GM12891 (cell line): ENCODE measurements around the gene KLHL11.
A peak's percentile ranks its signal among the peaks of the same experiment; 100 is the strongest.

Experiments used
- DNase-seq: peaks from one replicate; pipeline ENCODE4 v3.0.0; 2011; ENCODE audit warnings: low spot score; ENCODE audit not compliant: insufficient read length
- FAIRE-seq: peaks from 2 replicates; lab custom pipeline; 2011; peaks lifted over from hg19 to GRCh38; lab: Jason Lieb, UNC
- PAX5 ChIP-seq: IDR thresholded peaks from 2 replicates; pipeline ENCODE4 v1.6.1; 2011; ENCODE audit warnings: low read length, moderate library complexity, mild to moderate bottlenecking; ENCODE audit not compliant: insufficient read depth, severe bottlenecking
- POLR2A ChIP-seq: IDR thresholded peaks from 2 replicates; pipeline ENCODE4 v1.6.1; 2011; ENCODE audit warnings: low read depth, low read length, control low read depth
- POLR2AphosphoS5 ChIP-seq: IDR thresholded peaks from 2 replicates; pipeline ENCODE4 v1.6.1; 2011; ENCODE audit warnings: low read depth, low read length, control low read depth
- POU2F2 ChIP-seq: IDR thresholded peaks from 2 replicates; pipeline ENCODE4 v1.6.1; 2011; ENCODE audit warnings: low read depth, mild to moderate bottlenecking, control low read depth, low read length, moderate library complexity
- SPI1 ChIP-seq: IDR thresholded peaks from 2 replicates; pipeline ENCODE4 v1.6.1; 2011; ENCODE audit warnings: low read depth, low read length, control low read depth
- TAF1 ChIP-seq: IDR thresholded peaks from 2 replicates; pipeline ENCODE4 v1.6.1; 2011; ENCODE audit warnings: low read depth, low read length, control low read depth

Gene KLHL11

GRCh38 chr17:41822216-41823140 is 42.7 kb downstream of the KLHL11 start:
- DNase-seq (no peak), FAIRE-seq (no peak)
- TF ChIP-seq POU2F2 (no peak), POLR2A (no peak), POLR2AphosphoS5 (no peak), SPI1 (no peak), PAX5 (no peak), TAF1 (no peak)

GRCh38 chr17:41821776-41822175 is 43.4 kb downstream of the KLHL11 start:
- DNase-seq (no peak), FAIRE-seq (no peak)
- TF ChIP-seq POLR2AphosphoS5 (no peak), TAF1 (no peak), POLR2A (no peak)

GRCh38 chr17:41818024-41818423 is 47.2 kb downstream of the KLHL11 start:
- no peak for DNase-seq
- FAIRE-seq, result no peak
- TF ChIP-seq TAF1, result no peak

- DNase-seq (no peak), FAIRE-seq (no peak)
- TF ChIP-seq POU2F2, result no peak
- TF ChIP-seq POLR2A, result no peak
- no peak for TF ChIP-seq TAF1
- TF ChIP-seq PAX5, result no peak
- no peak for TF ChIP-seq POLR2AphosphoS5
- TF ChIP-seq SPI1, result no peak
Measured at GRCh38 chr17:41816637-41817320, 48.4 kb downstream of the KLHL11 start.

GRCh38 chr17:41814195-41814594 is 51.0 kb downstream of the KLHL11 start:
- no peak for TF ChIP-seq POLR2AphosphoS5
- no peak for TF ChIP-seq SPI1
- no peak for TF ChIP-seq POLR2A
- FAIRE-seq (no peak), DNase-seq (no peak)

- no peak for TF ChIP-seq POU2F2
- TF ChIP-seq POLR2A, result no peak
- TF ChIP-seq POLR2AphosphoS5, result no peak
- TF ChIP-seq TAF1, result no peak
- no peak for TF ChIP-seq PAX5
- TF ChIP-seq SPI1, result no peak
- FAIRE-seq, result no peak
- no peak for DNase-seq
Measured at GRCh38 chr17:41813699-41814124, 51.5 kb downstream of the KLHL11 start.

- TF ChIP-seq POLR2AphosphoS5, result no peak
- no peak for TF ChIP-seq SPI1
- TF ChIP-seq TAF1, result no peak
- TF ChIP-seq POLR2A, result no peak
- no peak for TF ChIP-seq POU2F2
- TF ChIP-seq PAX5, result no peak
- FAIRE-seq (no peak), DNase-seq (no peak)
Measured at GRCh38 chr17:41813152-41813680, 52.0 kb downstream of the KLHL11 start.

GRCh38 chr17:41812381-41813151 is 52.7 kb downstream of the KLHL11 start, which contains the start of gene FKBP10:
FKBP10 (plus strand) TSS chr17:41813004; CDS start chr17:41813035, 31 bp downstream.
- no peak for FAIRE-seq
- DNase-seq, result peak; percentile 59
- TF ChIP-seq TAF1 (no peak), POU2F2 (no peak), POLR2A (no peak), SPI1 (no peak), PAX5 (no peak), POLR2AphosphoS5 (no peak)

- TF ChIP-seq POLR2AphosphoS5, result no peak
- no peak for TF ChIP-seq TAF1
- TF ChIP-seq POLR2A, result no peak
- TF ChIP-seq SPI1, result no peak
- no peak for TF ChIP-seq PAX5
- TF ChIP-seq POU2F2, result no peak
- DNase-seq, result peak; percentile 81
- peak; percentile 82 for FAIRE-seq
Measured at GRCh38 chr17:41811549-41812380, 53.5 kb downstream of the KLHL11 start, which contains the start of gene P3H4. P3H4 (minus strand) TSS chr17:41811949; CDS start chr17:41811915, 34 bp downstream.
